Mesodermal cell (in vitro differentiated cells): ENCODE results near the gene LPCAT1.
"Not testable (repeated sequence)": the region's sequence is repeated elsewhere in the genome, so short reads cannot be mapped to it uniquely, and the experiment has no call there.

Source experiments
- H3K27ac ChIP-seq: 2 replicates; pipeline ENCODE4 v1.7.0; 2013; ENCODE audit warnings: mild to moderate bottlenecking, low read depth, low read length, moderate library complexity; ENCODE audit not compliant: severe bottlenecking
- H3K36me3 ChIP-seq: 2 replicates; pipeline ENCODE4 v1.7.1; 2013; ENCODE audit warnings: mild to moderate bottlenecking, low read length, moderate library complexity; ENCODE audit not compliant: control insufficient read depth, insufficient read depth
- H3K4me1 ChIP-seq: one replicate; pipeline ENCODE4 v1.7.1; 2013; ENCODE audit warnings: mild to moderate bottlenecking, low read length; ENCODE audit not compliant: insufficient read depth, control insufficient read depth, poor library complexity, severe bottlenecking
- H3K4me3 ChIP-seq: 2 replicates; pipeline ENCODE4 v1.7.0; 2013; ENCODE audit warnings: low read length, control low read depth, mild to moderate bottlenecking; ENCODE audit not compliant: insufficient read depth, poor library complexity, severe bottlenecking; ENCODE audit errors: extremely low read depth
- H3K9me3 ChIP-seq: 2 replicates; pipeline ENCODE4 v1.7.1; 2013; ENCODE audit warnings: mild to moderate bottlenecking, low read length, moderate library complexity; ENCODE audit not compliant: control insufficient read depth
- WGBS, 2 experiments: methylation state at CpG; one replicate each; pipeline ENCODE4 v1.1.5; 2013; ENCODE audit warnings: missing lambda C conversion rate in 2 of 2; ENCODE audit not compliant: insufficient coverage in 2 of 2; 5-methylcytosine and 5-hydroxymethylcytosine counted together

The LPCAT1 gene

GRCh38 chr5:1563051-1563461 lies 39.3 kb upstream of the LPCAT1 start:
- Histone ChIP-seq H3K4me3 (no peak overlapping the region), H3K36me3 (no peaks in the 10 kb centered on the region), H3K27ac (no peak overlapping the region), H3K9me3 (no peaks in the 10 kb centered on the region), H3K4me1 (peaks cover 17% of the 10 kb centered on the region)
- 92 to 93% methylated on average over 19 to 21 of the region's 21 CpGs for WGBS, 2 experiments

- 100% methylated on average over 2 of the region's 5 CpGs; no CpG with 5 or more reads in 1 of the 2 experiments for WGBS, 2 experiments
- Histone ChIP-seq H3K4me1 (peaks cover 12% of the 10 kb centered on the region), H3K27ac (no peak overlapping the region), H3K9me3 (no peaks in the 10 kb centered on the region), H3K36me3 (no peaks in the 10 kb centered on the region), H3K4me3 (no peak overlapping the region)
Observed at GRCh38 chr5:1562599-1562998, 38.8 kb upstream of the LPCAT1 start.

GRCh38 chr5:1561402-1561929 lies 37.7 kb upstream of the LPCAT1 start:
- Histone ChIP-seq H3K36me3 (no peaks in the 10 kb centered on the region), H3K9me3 (no peaks in the 10 kb centered on the region), H3K4me3 (no peak overlapping the region), H3K4me1 (peaks cover 12% of the 10 kb centered on the region), H3K27ac (no peak overlapping the region)
- WGBS, 2 experiments, result 92 to 93% methylated on average over 5 of the region's 10 CpGs

- not testable (repeated sequence) for H3K4me1 ChIP-seq, H3K9me3 ChIP-seq, H3K4me3 ChIP-seq, H3K27ac ChIP-seq, H3K36me3 ChIP-seq
- WGBS, 2 experiments, result 88 to 90% methylated on average over 11 to 12 of the region's 13 CpGs
Observed at GRCh38 chr5:1560499-1560898, 36.7 kb upstream of the LPCAT1 start.

- Histone ChIP-seq H3K4me3 (no peak overlapping the region), H3K27ac (no peak overlapping the region), H3K9me3 (no peaks in the 10 kb centered on the region), H3K36me3 (no peaks in the 10 kb centered on the region), H3K4me1 (peaks cover 1% of the 10 kb centered on the region)
- WGBS, 2 experiments, result 84% methylated on average over 6 of the region's 6 CpGs
Observed at GRCh38 chr5:1558944-1559343, 35.2 kb upstream of the LPCAT1 start.

GRCh38 chr5:1557114-1557873 lies 33.5 kb upstream of the LPCAT1 start:
- no peak overlapping the region for H3K27ac ChIP-seq
- no peak overlapping the region for H3K4me3 ChIP-seq
- no peaks in the 10 kb centered on the region for H3K4me1 ChIP-seq
- WGBS, 2 experiments, result 86% methylated on average over 15 to 18 of the region's 22 CpGs
- H3K9me3 ChIP-seq, result no peaks in the 10 kb centered on the region
- H3K36me3 ChIP-seq, result no peaks in the 10 kb centered on the region

GRCh38 chr5:1555808-1556731 lies 32.3 kb upstream of the LPCAT1 start:
- Histone ChIP-seq H3K27ac (no peak overlapping the region), H3K9me3 (no peaks in the 10 kb centered on the region), H3K4me1 (no peaks in the 10 kb centered on the region), H3K36me3 (no peaks in the 10 kb centered on the region), H3K4me3 (no peak overlapping the region)
- WGBS, 2 experiments, result 91 to 94% methylated on average over 17 to 20 of the region's 26 CpGs

- no peak overlapping the region for H3K4me3 ChIP-seq
- no peaks in the 10 kb centered on the region for H3K36me3 ChIP-seq
- WGBS, 2 experiments, result 89 to 93% methylated on average over 18 to 27 of the region's 28 CpGs
- H3K4me1 ChIP-seq, result no peaks in the 10 kb centered on the region
- no peaks in the 10 kb centered on the region for H3K9me3 ChIP-seq
- no peak overlapping the region for H3K27ac ChIP-seq
Observed at GRCh38 chr5:1555011-1555807, 31.4 kb upstream of the LPCAT1 start.

- H3K9me3 ChIP-seq, result no peaks in the 10 kb centered on the region
- H3K4me1 ChIP-seq, result no peaks in the 10 kb centered on the region
- H3K4me3 ChIP-seq, result no peak overlapping the region
- H3K36me3 ChIP-seq, result no peaks in the 10 kb centered on the region
- WGBS, 2 experiments, result 88 to 92% methylated on average over 6 to 10 of the region's 11 CpGs
- H3K27ac ChIP-seq, result no peak overlapping the region
Observed at GRCh38 chr5:1554410-1554967, 30.7 kb upstream of the LPCAT1 start.
